Choroid plexus epithelial cell (primary cell): Measurements from ENCODE around the gene ALOX5AP.
"Not testable (repeated sequence)": the region's sequence is repeated elsewhere in the genome, so short reads cannot be mapped to it uniquely, and the experiment has no call there.

ENCODE experiments used
- DNase-seq: peaks from one replicate; pipeline ENCODE4 v3.0.0-alpha.2; 2010; ENCODE audit warnings: low read depth
- H3K4me3 ChIP-seq: 2 replicates; pipeline ENCODE4 v1.5.1; 2011; ENCODE audit warnings: low read depth, mild to moderate bottlenecking, control low read depth, low read length, moderate library complexity
- TF ChIP-seq, protein P1 (sequence below): conservative IDR thresholded peaks from 2 replicates; pipeline ENCODE4 v1.5.1; 2011; ENCODE audit warnings: low read depth, mild to moderate bottlenecking, control low read depth, inconsistent platforms, low read length, moderate library complexity

The ALOX5AP gene

DNA sequence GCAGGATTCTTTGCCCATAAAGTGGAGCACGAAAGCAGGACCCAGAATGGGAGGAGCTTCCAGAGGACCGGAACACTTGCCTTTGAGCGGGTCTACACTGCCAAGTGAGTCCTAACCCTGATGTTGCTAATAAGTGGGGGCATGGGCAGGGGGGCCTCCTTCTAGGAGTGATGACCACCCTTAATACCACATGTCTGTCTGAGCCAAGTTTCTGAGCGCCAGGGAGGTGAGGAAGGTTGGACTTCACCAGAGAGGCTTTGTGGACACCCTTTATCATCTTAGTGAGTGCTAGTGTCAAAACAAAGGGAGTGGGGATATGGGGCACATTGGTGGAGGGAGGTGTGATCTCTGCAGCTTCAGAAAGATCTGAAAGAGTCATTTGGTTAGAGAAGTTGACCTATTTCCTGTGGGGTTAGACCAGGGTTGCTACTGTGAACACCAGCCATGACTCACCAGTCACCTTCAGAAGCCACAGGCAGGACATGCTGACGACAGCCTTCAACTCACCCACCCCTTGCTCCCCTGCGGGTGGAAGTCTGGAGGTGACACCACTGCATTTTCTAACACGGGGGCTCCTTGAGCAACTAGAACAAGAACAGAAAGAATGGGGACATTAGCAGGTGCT, 8.8 kb downstream of the ALOX5AP start:
- TF ChIP-seq, protein P1, sequence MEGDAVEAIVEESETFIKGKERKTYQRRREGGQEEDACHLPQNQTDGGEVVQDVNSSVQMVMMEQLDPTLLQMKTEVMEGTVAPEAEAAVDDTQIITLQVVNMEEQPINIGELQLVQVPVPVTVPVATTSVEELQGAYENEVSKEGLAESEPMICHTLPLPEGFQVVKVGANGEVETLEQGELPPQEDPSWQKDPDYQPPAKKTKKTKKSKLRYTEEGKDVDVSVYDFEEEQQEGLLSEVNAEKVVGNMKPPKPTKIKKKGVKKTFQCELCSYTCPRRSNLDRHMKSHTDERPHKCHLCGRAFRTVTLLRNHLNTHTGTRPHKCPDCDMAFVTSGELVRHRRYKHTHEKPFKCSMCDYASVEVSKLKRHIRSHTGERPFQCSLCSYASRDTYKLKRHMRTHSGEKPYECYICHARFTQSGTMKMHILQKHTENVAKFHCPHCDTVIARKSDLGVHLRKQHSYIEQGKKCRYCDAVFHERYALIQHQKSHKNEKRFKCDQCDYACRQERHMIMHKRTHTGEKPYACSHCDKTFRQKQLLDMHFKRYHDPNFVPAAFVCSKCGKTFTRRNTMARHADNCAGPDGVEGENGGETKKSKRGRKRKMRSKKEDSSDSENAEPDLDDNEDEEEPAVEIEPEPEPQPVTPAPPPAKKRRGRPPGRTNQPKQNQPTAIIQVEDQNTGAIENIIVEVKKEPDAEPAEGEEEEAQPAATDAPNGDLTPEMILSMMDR = no peak
- peak; percentile 57 for DNase-seq
- no peak overlapping the region for H3K4me3 ChIP-seq

DNA sequence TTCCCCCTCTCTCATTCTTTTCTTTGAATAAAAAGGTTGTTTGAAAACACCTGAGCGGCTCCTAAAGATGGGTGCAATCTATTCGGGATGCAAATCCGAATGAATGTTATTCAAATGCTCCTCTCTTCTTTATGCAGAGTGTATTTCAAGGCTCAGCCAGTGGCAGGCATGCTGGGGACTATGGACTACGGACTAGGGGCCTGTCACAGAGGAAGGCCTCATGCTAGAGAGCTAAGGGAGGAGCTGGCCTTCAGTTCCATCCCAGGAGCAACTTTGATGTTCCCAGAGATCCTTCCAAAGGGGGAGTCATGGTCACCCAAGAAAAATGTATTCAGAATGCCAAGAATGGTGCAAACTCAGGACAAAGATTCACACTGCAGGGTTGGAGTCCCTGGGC, 9.3 kb downstream of the ALOX5AP start:
- DNase-seq = no peak
- TF ChIP-seq, protein P1 = no peak
- H3K4me3 ChIP-seq = no peak overlapping the region

DNA sequence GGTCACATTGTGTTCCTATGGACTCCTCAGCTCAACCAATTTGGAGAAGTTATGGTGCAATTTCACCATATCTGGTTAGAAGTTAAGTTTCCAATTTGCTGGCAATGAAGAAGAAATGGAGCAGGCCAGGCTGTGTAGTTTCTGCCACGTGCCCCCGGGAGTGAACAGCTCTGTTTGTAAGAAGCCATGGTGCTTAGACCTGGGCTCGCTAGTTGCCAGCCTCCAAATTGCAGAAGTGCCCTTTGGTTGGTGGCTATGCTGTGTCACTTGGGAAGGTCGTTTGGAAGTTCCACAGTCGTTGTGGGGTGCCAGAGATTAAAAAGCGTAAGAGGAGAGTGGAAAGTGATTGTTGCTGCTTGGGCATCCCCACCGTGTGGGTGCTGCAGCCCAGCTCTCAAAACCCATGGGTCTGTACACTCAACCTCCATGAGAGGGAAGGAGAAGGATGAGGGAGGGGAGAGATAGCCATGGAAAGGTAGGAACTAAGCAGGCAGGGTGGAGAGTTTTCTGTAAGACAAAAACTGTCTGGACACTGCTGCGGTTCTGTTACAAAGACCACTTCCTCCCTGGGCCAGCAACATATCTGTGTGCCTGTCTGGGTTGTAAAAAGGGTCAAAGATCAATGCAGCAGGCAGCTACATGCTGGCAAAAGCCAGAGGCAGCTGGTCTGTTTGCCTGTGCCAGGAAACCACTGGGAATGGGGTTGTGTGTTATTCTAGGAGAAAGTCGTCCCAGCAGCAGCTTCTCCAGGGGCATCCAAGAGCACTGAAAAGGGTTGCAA, 10.8 kb downstream of the ALOX5AP start:
- DNase-seq = peak; percentile 40
- TF ChIP-seq, protein P1 = no peak
- H3K4me3 ChIP-seq = no peak overlapping the region

DNA sequence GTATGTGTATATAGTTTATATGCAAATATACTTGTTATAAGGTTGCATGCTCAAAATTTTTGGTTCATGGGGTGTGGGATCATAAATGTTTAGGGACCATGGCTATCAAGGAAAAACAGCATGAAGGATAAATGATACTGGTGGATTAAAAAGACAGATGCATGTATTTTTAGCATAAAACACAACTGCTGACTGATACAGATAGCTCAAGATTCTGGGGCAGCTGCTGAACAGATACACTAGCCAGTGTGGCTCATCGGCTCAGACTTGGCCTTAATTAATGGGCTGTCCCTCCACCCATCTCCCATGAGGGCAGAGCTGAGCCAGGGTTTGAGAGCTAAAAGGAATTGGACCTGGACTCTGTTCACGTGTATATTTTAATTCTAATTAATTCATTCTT, 11.4 kb downstream of the ALOX5AP start:
- H3K4me3 ChIP-seq = no peak overlapping the region
- TF ChIP-seq, protein P1 = no peak
- no peak for DNase-seq

DNA sequence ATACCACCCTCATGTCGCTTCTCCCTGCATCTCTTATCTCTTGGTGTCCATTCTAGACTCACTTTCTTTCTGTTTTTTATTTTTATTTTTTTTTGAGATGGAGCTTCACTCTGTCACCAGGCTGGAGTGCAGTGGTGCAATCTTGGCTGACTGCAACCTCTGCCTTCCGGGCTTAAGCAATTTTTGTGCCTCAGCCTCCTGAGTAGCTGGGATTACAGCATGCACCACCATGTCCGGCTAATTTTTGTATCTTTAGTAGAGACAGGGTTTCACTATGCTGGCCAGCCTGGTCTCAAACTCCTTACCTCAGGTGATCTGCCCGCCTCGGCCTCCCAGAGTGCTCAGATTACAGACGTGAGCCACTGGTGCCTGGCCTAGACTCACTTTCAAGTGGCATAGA, 12.5 kb downstream of the ALOX5AP start:
- DNase-seq, H3K4me3 ChIP-seq: not testable (repeated sequence)

DNA sequence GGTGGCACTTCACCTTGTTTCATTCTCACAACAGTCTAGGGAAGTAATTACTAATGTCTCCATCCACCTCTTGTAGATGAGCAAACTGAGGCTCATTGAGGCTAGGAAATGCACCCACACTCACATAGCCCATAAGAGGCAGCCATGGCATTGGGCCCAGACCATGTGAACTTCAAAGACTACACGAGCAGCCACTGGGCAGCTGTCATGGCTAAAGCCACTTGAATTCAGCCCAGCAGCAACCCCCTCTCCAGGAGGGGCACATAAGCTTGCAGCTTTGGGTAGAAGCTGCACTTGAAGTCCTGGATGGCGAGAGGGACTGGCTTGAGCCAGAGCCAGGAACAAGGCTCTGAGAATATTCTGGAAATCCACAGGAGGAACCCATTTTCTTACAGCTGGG, 13.4 kb downstream of the ALOX5AP start:
- TF ChIP-seq, protein P1 = no peak
- no peak for DNase-seq
- no peak overlapping the region for H3K4me3 ChIP-seq

DNA sequence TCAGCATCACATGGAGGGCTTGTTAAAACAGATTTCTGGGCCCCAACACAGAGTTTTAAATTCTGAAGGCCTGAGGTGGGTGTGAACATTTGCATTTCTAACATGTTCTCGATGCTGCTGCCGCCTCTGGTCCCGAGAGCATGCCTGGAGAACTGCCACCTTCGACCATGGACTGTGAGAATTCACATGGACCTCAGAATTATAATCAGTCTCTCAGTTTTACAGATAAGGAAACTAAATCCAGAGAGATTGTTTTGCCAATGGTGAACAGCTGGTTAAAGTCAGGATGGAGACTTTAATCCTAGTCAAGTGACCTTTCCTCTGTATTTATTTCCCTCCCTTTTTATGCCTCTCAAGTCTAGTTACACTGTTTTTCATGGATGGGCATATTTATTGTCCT, 14.7 kb downstream of the ALOX5AP start:
- no peak for DNase-seq
- TF ChIP-seq, protein P1 = no peak
- H3K4me3 ChIP-seq = no peak overlapping the region
